CD4-positive, alpha-beta T cell (primary cell): ENCODE results near the gene MCRIP2. TPM values are rescaled to one million over a fixed set of nuclear protein-coding genes. Genes with fewer than 3 reads are reported as not detected.

Experiments used
- ATAC-seq: fragments of 200-7000 bp; cut with Tn5 transposase; one replicate; pipeline ENCODE4 v1.10.0; 2022; ENCODE audit warnings: mild to moderate bottlenecking; ENCODE audit not compliant: poor library complexity
- CTCF ChIA-PET: fragments of 350-600 bp; sonication (Branson Sonifier 250); formaldehyde crosslinking; loops from one replicate; lab custom pipeline; 2021; ENCODE audit warnings: antibody characterized with exemption, inconsistent platforms; lab: Charles Lee
- POLR2A ChIA-PET: fragments of 350-600 bp; sonication (Branson Sonifier 250); formaldehyde crosslinking; loops from one replicate; lab custom pipeline; 2021; ENCODE audit warnings: antibody characterized with exemption, inconsistent platforms; lab: Charles Lee
- DNase-seq, 14 experiments: peaks; one replicate each; pipeline ENCODE4 v3.0.0-alpha.2; 2013 to 2020; ENCODE audit warnings: mixed read lengths in 2 of 14
- H3K27ac ChIP-seq, 2 donors: one replicate each; pipeline versions ENCODE4 v1.5.1 to v1.7.0; 2013; ENCODE audit warnings: low read length in 2 of 2, low read depth in 1 of 2, mild to moderate bottlenecking in 1 of 2
- H3K27me3 ChIP-seq, 2 experiments: 1 replicate in 1 of 2; 2 replicates in 1 of 2; pipeline versions ENCODE4 v1.6.1 to v1.7.0; 2013; ENCODE audit warnings: low read length in 2 of 2, control low read depth in 1 of 2, mild to moderate bottlenecking in 1 of 2, moderate library complexity in 1 of 2; ENCODE audit not compliant: insufficient read depth in 2 of 2, control insufficient read depth in 1 of 2
- H3K36me3 ChIP-seq: one replicate; pipeline ENCODE4 v1.6.1; 2013; ENCODE audit warnings: low read length, control low read depth; ENCODE audit not compliant: insufficient read depth
- H3K4me1 ChIP-seq: one replicate; pipeline ENCODE4 v1.6.1; 2013; ENCODE audit warnings: low read length, control low read depth; ENCODE audit not compliant: insufficient read depth
- H3K4me3 ChIP-seq: one replicate; pipeline ENCODE4 v1.5.1; 2013; ENCODE audit warnings: mild to moderate bottlenecking, low read length, moderate library complexity
- H3K9me3 ChIP-seq, 2 experiments: 1 replicate in 1 of 2; 2 replicates in 1 of 2; pipeline versions ENCODE4 v1.6.1 to v1.7.0; 2013; ENCODE audit warnings: low read length in 2 of 2, mild to moderate bottlenecking in 2 of 2, control low read depth in 1 of 2, moderate library complexity in 1 of 2; ENCODE audit not compliant: control insufficient read depth in 1 of 2, insufficient read depth in 1 of 2
- H3K27ac Mint-ChIP-seq: one replicate; pipeline ENCODE4 v1.8.0; 2020; ENCODE audit warnings: mixed read lengths
- H3K27me3 Mint-ChIP-seq: one replicate; pipeline ENCODE4 v1.8.0; 2021; ENCODE audit warnings: mixed read lengths
- H3K36me3 Mint-ChIP-seq: one replicate; pipeline ENCODE4 v1.8.0; 2021; ENCODE audit warnings: low read depth, mixed read lengths
- H3K4me1 Mint-ChIP-seq: one replicate; pipeline ENCODE4 v1.8.0; 2021; ENCODE audit warnings: low read depth, mixed read lengths
- H3K4me3 Mint-ChIP-seq: one replicate; pipeline ENCODE4 v1.8.0; 2020; ENCODE audit warnings: mild to moderate bottlenecking, mixed read lengths
- H3K9me3 Mint-ChIP-seq: one replicate; pipeline ENCODE4 v1.8.0; 2020; ENCODE audit warnings: mixed read lengths
- intact Hi-C, 2 experiments: fragments of 100-400 bp; cut with DNase I in 1 of 2; cut with micrococcal nuclease in 1 of 2; formaldehyde crosslinking; loops; one replicate each; pipeline versions ENCODE4 v1.15.1 to v1.9.0; 2023 to 2025; cut with DNase I, micrococcal nuclease
- total RNA-seq, 174 experiments: library from RNA in 2 of 174; stranded (reverse) in 2 of 174; gene quantifications; one replicate each; pipeline ENCODE4 v1.2.3 and lab custom pipeline; 2021 to 2026
- TF ChIP-seq, protein P1 (sequence below): fragments of 200-600 bp; IDR thresholded peaks from one replicate; pipeline ENCODE4 v1.8.0; 2022; ENCODE audit warnings: antibody characterized with exemption, mild to moderate bottlenecking

MCRIP2 gene
- total RNA-seq, 2 experiments from 2014 or later = 11.4 to 14.6 TPM

DNA sequence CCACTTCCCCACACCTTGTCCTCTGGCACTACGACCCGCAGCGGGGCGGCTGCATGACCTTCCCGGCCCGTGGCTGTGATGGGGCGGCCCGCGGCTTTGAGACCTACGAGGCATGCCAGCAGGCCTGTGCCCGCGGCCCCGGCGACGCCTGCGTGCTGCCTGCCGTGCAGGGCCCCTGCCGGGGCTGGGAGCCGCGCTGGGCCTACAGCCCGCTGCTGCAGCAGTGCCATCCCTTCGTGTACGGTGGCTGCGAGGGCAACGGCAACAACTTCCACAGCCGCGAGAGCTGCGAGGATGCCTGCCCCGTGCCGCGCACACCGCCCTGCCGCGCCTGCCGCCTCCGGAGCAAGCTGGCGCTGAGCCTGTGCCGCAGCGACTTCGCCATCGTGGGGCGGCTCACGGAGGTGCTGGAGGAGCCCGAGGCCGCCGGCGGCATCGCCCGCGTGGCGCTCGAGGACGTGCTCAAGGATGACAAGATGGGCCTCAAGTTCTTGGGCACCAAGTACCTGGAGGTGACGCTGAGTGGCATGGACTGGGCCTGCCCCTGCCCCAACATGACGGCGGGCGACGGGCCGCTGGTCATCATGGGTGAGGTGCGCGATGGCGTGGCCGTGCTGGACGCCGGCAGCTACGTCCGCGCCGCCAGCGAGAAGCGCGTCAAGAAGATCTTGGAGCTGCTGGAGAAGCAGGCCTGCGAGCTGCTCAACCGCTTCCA, 8.1 kb upstream of the MCRIP2 start:
- Mint-ChIP-seq H3K27me3 (peaks cover 6% of the 10 kb centered on the region), H3K36me3 (peaks cover 9% of the 10 kb centered on the region), H3K4me1 (peaks cover 8% of the 10 kb centered on the region), H3K4me3 (peak overlapping the region; percentile 79), H3K27ac (no peak overlapping the region), H3K9me3 (no peaks in the 10 kb centered on the region)
- H3K36me3 ChIP-seq = no peaks in the 10 kb centered on the region
- POLR2A ChIA-PET = no interaction called here
- H3K27ac ChIP-seq = no peak overlapping the region
- no peak for ATAC-seq
- H3K4me3 ChIP-seq = no peak overlapping the region
- H3K4me1 ChIP-seq = peaks cover 36% of the 10 kb centered on the region
- CTCF ChIA-PET = no interaction called here
- no peaks in the 10 kb centered on the region for H3K27me3 ChIP-seq
- intact Hi-C loops = no loop called here
- TF ChIP-seq, protein P1, sequence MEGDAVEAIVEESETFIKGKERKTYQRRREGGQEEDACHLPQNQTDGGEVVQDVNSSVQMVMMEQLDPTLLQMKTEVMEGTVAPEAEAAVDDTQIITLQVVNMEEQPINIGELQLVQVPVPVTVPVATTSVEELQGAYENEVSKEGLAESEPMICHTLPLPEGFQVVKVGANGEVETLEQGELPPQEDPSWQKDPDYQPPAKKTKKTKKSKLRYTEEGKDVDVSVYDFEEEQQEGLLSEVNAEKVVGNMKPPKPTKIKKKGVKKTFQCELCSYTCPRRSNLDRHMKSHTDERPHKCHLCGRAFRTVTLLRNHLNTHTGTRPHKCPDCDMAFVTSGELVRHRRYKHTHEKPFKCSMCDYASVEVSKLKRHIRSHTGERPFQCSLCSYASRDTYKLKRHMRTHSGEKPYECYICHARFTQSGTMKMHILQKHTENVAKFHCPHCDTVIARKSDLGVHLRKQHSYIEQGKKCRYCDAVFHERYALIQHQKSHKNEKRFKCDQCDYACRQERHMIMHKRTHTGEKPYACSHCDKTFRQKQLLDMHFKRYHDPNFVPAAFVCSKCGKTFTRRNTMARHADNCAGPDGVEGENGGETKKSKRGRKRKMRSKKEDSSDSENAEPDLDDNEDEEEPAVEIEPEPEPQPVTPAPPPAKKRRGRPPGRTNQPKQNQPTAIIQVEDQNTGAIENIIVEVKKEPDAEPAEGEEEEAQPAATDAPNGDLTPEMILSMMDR = no peak
- DNase-seq = no peak
- H3K9me3 ChIP-seq = peaks cover 0 to 10% of the 10 kb centered on the region in 2 experiments

DNA sequence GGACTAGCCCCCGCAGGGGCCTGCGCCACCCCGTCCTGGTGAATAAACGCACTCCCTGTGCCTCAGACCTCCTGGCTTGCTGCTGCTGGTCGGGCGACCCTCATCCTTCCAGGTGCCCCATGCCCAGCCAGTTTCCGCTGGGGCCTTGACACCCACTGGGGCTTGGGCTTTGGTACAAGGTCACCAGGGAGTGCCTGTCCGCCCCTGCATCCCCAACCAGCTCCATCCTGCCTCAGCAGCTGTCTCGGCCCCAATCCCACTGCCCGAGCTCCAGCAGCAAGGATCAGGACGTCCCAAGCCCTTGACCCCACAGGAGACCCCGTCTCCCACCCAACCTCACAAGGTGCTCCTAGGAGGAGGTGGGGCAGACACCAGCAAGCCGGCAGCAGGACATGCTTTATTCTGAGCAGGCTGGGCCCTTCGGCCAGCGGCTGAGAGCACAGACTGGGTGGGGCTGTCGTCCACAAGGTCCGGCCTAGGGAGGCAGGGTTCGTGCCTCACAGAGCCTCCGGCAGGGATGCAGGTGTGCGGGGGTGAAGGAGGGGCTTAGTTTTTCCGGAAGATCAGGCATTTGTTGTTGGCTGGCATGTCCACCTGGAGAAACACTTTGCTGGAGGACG, 7.5 kb upstream of the MCRIP2 start:
- no peak for ATAC-seq
- peaks cover 8% of the 10 kb centered on the region for H3K4me1 Mint-ChIP-seq
- H3K9me3 Mint-ChIP-seq = no peaks in the 10 kb centered on the region
- TF ChIP-seq, protein P1 = no peak
- peak overlapping the region; percentile 65 for H3K27ac Mint-ChIP-seq
- DNase-seq = no peak
- no peaks in the 10 kb centered on the region for H3K36me3 ChIP-seq
- peaks cover 0 to 10% of the 10 kb centered on the region in 2 experiments for H3K9me3 ChIP-seq
- H3K27me3 Mint-ChIP-seq = peaks cover 6% of the 10 kb centered on the region
- H3K4me3 Mint-ChIP-seq = peak overlapping the region; percentile 79
- intact Hi-C loops = no loop called here
- H3K36me3 Mint-ChIP-seq = peaks cover 9% of the 10 kb centered on the region
- H3K27me3 ChIP-seq = no peaks in the 10 kb centered on the region
- POLR2A ChIA-PET = no interaction called here
- no peak overlapping the region for H3K27ac ChIP-seq
- peaks cover 36% of the 10 kb centered on the region for H3K4me1 ChIP-seq
- no peak overlapping the region for H3K4me3 ChIP-seq
- CTCF ChIA-PET = no interaction called here

- CTCF ChIA-PET = no interaction called here
- H3K4me3 ChIP-seq = peak overlapping the region; percentile 73
These were observed 6.6 kb upstream of the MCRIP2 start for GRCh38 chr16:634996-635395.

More at GRCh38 chr16:634996-635395, 6.6 kb upstream of the MCRIP2 start:
- no peaks in the 10 kb centered on the region for H3K27me3 ChIP-seq
- POLR2A ChIA-PET = no interaction called here
- H3K27me3 Mint-ChIP-seq = peaks cover 6% of the 10 kb centered on the region
- ATAC-seq (no peak), DNase-seq (no peak)
- H3K36me3 Mint-ChIP-seq = peaks cover 9% of the 10 kb centered on the region
- TF ChIP-seq, protein P1 = no peak
- H3K36me3 ChIP-seq = no peaks in the 10 kb centered on the region
- intact Hi-C loops = no loop called here
- peak overlapping the region; percentile 81 for H3K4me3 Mint-ChIP-seq
- peaks cover 0 to 10% of the 10 kb centered on the region in 2 experiments for H3K9me3 ChIP-seq
- no peak overlapping the region for H3K27ac ChIP-seq
- no peaks in the 10 kb centered on the region for H3K9me3 Mint-ChIP-seq
- H3K4me1 Mint-ChIP-seq = peaks cover 8% of the 10 kb centered on the region
- peaks cover 36% of the 10 kb centered on the region for H3K4me1 ChIP-seq
- H3K27ac Mint-ChIP-seq = no peak overlapping the region
